ENCODE measurements around the gene SMAD3.
"Not testable (repeated sequence)": the region's sequence is repeated elsewhere in the genome, so short reads cannot be mapped to it uniquely, and the experiment has no call there.

Gene SMAD3

DNA sequence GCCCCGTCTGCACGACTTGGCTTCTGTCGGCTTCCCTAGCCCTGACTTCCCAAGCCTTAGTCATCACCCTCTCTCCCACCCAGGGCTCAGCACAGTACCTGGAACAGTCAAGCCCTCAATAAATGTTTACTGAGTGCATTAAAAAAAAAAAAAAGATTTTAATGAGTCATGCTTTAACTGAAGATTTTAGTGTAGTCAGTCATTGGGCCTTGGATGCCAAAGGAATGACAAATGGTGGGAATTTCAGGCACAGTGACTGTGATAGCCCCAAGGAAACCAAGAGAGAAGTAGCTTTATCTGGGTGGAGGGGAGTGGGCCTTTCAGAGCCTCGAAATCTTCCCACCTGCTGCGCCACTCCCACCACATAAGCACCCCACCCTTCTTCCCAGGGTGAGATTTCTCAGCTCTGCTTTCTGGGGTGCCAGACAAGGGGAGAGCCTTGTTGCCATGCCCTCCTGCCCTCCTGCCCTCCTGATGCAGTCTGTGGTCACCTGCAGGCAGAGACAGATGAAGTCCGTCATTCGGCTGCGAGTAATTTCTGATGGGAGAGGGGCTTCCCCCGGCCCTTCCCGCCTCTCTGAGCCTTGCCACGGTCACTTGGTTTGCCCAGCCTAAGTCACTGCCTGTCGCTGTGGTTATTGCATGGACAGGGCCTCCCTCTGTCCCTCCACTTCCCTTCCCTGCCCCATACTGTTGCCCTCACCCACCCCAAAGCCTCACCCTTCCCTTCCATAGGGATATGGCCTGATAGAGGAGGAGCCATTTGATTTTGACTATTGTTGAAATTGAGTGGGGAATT, 41.8 kb downstream of the SMAD3 start:
- in situ Hi-C loops (cut with MboI; ENCODE audit: low sequenced_read_pairs) = no loop called here

DNA sequence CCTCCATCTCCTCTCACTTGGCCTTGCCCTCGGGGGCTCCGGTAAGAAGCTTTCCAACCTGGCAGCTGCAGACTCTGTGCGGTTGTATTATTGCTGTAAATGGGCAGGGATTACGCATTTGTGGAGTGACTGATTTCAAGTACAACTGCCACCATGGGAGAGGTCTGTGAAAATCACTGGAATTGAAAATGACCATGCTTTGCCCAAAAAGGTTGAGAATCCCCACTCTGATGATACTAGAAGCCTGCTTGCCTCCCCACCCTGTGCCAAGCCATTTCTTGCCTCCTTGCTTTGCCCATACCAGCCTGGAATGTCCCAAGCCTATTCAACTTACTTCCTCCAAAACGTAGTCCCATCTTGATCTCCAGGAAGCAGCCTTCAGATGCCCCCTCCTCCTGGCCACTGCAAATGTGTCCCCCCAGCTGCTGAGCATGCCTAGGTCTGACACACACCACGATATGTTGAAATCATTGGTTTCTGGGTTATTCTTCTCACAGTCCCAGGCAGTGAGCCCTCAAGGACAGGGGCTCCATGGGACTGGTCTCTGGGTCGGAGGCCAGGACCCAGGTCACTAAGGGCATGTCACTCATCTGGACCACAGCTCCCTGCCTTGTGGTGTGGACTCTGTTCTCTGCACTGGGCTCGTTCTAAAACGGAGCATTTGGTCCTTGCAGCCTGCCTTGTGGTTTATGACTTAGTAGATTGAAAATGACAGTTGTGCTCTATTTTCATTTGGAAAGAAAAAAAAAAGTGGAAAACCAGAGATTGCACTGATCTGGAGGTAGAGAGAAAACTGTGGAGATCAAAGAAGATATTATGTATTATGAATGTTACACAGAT, 42.9 kb downstream of the SMAD3 start:
- in situ Hi-C loops (cut with MboI; ENCODE audit: low sequenced_read_pairs) = no loop called here

DNA sequence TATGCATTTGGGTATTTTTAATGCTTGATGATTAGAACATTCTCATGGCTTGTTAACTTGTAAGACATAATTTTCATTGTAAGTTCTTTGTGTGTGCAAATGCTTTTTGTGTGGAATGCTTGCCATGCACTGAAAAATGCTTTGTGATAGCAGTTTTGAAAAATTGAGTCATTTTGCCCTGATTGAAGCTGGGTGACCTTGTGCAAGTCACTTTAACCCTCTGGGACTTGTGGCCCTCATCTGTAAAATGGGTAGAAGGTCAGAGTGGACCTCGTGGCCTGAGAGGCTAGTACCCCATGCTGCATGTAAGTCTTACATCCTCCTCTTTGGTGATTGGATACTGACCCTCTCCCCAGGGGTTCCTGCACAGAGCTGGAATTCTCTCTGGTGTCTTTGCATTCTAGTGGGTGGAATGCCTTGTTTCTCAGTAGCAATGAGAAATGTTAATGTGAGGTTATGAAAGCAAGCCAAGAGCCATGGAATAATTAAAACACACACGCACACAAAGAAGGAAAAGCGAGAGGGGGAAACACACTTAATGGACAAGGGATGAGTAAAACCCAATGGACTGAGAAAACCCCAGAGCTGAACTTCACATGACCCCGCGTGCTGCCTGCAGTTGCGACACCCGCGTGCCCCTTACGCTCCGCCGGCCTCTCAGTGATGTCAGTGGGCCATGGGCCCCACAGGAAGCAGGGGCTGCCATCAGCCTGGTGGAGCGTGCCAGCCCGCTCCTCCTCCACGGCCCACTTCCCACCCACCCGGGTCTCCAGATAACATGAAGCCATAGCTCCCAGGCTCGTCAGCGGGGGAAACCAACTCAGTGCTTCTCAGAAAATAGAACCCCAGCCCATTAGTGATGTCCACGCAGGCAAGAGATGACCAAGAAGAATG, 44.0 kb downstream of the SMAD3 start:
- in situ Hi-C loops (cut with MboI; ENCODE audit: low sequenced_read_pairs) = no loop called here

DNA sequence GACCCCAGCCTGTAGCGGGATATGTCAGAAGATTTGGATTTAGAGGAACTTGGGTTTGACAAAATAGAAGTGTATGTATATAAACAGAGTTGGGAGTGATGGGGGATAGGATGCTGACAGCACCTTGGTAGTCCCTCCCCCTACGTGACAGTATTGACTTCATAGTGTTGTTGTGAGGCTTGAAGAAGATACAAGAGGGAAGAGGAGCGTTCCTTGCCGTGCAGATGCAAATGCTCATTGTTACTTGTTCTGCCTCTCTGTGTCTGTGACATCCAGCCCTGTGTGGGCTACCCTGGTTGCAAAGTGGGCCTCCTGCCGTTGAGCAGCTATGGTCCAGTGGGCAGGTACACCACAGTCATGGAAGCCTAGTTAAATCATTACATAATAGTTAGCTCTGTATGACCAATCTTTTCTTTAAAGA, 45.0 kb downstream of the SMAD3 start:
- in situ Hi-C loops (cut with MboI; ENCODE audit: low sequenced_read_pairs) = no loop called here

DNA sequence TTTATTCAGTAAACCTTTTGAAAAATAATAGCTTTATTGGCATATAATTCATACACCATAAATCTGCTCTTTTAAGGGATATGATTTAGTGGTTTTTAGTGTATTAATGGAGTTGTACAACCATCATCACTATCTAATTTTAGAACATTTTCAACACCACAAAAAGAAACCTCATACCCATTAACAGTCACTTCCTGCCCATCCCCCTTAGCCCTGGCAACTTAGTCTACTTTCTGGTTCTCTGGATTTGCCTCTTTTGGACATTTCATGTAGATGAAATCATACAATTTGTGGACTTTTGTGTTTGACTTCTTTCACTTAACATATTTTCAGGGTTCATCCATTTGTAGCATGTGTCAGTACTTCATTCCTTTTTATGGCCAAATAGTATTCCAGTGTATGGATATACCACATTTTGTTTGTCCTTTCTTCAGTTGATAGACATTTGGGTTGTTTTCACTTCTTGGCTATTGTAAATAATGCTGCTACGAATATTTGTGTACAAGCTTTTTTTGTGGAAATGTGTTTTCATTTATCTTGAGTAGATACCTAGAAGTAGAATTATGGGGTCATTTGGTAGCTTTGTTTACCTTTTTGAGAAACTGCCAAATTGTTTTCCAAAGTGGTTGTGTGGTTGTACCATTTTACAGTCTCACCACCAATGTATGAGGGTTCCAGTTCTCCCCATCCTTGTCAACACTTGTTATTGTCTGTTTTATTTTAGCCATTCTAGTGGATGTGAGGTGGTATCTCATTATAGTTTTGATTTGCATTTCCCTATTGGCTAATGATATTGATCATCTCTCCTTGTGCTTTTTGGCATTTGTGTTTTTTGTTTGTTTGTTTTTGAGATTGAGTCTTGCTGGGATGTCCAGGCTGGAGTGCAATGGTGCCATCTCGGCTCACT, 45.8 kb downstream of the SMAD3 start:
- in situ Hi-C loops (cut with MboI; ENCODE audit: low sequenced_read_pairs) = no loop called here

DNA sequence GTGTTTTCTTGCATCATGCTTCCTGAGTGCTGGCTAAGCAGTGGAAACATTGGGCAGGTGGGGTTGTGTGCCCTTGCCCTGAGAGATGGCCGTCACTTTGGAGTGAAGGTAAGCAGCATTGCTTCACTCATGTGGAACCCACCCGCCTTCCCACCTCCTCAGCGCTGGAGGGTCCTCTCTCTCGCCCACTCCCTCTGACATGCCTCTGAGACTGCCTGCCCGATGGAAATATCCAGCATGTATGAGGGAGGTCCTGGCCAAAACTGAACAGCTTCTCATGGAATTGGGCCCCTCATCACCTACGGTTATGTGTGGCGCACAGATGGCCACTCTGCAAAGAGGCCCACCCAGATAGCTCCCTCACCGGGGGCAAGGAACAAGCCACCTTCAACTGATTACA, 48.6 kb downstream of the SMAD3 start:
- in situ Hi-C loops (cut with MboI; ENCODE audit: low sequenced_read_pairs) = no loop called here

DNA sequence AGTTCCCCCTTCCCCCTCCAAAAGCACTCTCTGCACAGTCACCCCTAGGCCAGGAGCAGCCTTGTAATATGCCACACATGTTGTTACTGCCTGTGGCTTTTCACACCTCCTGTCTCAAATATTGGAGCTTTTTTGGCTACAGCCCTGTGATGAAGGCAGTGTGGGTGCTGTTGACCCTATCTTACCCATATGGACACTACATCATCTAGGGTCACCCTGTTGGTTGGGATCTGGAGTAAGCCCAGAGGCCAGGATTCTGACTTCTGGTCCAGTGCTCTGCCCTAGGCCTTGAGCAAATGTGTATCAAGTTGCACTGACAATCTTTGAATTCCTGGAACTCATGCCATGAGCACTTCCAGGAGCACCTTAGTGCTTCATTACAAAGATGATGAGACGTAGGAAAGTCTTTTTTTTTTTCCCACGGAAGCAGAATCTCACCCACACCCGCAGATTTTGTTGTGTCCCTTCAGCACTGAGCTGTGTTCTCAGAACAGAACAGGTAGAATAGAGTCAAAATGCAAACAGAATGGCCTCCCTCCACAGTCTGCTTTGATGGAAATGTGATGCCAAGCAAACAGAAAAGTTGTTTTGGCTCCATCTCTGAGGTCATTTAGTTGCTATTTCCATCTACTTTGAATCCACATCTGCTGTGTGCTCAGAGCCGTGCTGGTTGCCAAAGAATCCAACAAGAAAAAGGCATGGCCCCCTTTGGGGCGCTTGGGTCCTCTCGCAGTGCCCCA, 49.6 kb downstream of the SMAD3 start:
- in situ Hi-C loops (cut with MboI; ENCODE audit: low sequenced_read_pairs) = no loop called here

DNA sequence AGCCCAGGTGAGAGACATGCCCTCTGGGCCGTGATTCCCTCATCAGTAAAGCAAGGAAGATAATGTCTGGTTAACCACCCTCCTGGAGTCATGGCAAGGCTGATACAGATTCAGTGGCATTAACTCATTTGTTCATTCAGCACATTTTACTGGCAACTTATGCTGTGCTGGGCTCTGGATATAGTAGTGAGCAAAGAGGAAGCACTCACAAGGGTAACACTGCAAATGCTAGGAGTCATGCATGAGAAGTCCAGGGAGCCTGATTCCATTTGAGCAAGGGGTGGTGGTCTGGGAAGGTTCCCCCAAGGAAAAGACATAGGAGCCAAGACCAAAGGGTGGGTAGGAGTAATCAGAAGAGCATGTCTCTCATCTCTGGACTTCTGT, 50.2 kb downstream of the SMAD3 start:
- in situ Hi-C loops (cut with MboI; ENCODE audit: low sequenced_read_pairs) = no loop called here

DNA sequence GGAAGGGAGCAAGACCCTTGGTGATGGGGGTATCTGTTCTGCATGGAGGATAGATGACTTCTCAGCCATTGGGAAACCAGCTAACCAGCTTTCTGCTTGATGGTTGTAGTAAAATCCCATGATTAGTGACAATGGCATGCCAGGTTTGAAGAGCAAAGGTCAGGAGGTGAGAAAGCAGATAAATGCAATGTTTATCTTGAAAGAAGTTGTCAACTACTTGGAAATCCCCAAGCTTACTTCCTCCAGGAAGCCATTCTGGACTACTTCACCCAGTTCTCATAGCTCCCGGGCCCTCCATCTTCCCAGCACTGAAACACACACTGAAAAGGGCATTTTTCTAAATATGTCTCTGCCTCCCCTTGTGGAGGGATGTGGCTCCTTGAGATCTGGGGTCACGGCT, 51.3 kb downstream of the SMAD3 start:
- in situ Hi-C loops (cut with MboI; ENCODE audit: low sequenced_read_pairs) = no loop called here

DNA sequence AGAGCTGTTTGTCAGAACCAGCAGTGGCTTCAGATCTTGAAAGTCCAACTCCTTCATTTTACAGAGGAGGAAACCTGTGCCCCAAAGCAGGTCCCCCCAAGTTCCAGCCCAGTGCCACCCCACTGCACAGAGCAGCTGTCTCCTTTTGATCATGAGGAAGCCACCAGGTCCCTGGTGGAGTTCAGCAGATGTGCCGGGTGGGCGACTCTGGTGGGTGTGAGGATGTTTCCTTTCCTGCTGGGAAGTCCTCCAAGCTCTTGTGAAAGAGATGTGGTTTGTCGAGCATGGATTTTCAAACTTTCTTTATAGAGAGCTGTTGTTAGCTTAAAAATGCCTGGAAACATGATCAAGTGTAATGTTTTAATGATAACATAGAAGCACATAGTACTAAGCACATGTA, 52.0 kb downstream of the SMAD3 start:
- in situ Hi-C loops (cut with MboI; ENCODE audit: low sequenced_read_pairs) = no loop called here

DNA sequence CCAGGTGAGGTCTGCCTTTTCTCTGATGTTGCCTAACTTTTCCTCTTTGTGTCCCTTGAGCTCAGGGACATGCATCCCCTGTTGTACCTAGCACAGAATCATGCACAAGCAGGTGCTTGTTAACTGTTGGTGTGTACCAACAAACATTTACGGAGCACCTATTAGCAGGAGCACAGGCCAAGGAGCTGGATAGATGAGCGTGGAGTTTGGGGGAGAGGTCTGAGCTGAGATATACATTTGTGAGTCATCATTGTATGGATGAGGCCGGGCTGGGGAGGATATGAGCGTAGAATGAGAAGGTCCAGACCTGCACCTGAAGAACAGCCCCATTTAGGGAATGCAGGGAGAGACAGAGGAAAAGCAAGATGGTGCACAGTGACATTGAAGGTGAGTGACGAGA, 53.4 kb downstream of the SMAD3 start:
- in situ Hi-C loops (cut with MboI; ENCODE audit: low sequenced_read_pairs) = no loop called here

DNA sequence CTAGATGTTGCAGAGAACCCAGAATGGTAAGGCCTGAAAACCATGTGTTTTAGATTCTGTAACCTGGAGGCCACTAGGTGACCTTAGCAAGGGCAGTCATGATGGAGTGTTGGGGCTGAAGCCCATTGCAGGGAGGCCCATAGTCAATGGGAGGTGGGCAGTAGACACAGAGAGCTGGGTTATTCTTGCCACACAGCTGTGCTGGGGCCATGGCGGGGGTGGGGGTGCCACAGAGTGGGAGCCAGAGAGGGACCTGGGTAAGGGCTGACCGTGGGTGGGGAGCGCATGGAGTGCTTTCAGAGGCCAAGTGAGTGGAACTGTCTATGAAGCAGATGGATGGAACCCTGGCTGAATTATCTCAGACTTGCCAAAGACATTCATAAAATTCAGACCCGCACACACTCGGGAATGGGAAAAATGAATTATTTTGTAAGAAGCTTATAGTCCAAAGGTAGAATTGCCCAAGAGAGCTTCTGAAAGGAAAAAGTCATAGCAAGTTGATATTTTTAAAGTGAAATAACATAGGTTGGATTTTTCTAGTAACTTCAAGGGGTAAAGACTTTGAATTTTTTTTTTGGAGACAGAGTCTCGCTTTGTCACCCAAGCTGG, 53.9 kb downstream of the SMAD3 start:
- in situ Hi-C loops (cut with MboI; ENCODE audit: low sequenced_read_pairs) = no loop called here

DNA sequence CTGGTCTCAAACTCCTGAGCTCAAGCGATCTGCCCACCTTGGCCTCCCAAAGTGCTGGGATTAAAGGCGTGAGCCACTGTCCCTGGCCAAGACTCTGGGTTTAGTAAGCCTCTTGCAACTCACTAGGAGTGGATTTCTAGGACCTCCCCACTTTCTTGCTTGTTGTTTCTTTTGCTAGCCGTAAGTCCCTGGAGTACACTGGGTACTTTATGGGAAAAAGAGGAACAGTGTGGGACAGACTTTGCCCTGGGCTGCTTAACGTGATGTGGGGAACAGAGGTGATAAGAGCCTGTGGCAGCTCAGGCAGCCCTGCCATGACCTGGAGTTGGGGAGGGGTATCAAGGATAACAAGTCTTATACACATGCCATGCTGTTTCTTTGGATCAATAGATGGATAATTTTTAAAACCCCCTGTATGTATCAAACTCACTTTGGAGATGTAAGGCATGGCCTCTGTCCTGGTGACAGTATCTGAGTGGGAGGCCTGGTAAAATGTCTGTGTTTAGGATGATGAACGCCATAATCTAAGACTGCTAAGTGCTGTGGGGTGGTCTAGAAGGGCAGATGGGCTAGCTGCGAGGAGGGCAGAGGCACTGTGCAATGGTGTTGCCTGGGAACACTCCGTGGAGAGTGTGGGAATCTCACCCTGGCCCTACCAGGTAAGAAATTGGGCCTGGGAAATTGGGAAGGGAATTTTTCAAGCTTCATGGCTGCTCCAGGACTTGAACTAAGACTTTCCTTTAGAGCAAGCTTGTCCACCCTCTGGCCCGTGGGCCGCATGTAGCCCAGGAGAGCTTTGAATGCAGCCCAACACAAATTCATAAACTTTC, 54.8 kb downstream of the SMAD3 start:
- in situ Hi-C loops (cut with MboI; ENCODE audit: low sequenced_read_pairs) = no loop called here

DNA sequence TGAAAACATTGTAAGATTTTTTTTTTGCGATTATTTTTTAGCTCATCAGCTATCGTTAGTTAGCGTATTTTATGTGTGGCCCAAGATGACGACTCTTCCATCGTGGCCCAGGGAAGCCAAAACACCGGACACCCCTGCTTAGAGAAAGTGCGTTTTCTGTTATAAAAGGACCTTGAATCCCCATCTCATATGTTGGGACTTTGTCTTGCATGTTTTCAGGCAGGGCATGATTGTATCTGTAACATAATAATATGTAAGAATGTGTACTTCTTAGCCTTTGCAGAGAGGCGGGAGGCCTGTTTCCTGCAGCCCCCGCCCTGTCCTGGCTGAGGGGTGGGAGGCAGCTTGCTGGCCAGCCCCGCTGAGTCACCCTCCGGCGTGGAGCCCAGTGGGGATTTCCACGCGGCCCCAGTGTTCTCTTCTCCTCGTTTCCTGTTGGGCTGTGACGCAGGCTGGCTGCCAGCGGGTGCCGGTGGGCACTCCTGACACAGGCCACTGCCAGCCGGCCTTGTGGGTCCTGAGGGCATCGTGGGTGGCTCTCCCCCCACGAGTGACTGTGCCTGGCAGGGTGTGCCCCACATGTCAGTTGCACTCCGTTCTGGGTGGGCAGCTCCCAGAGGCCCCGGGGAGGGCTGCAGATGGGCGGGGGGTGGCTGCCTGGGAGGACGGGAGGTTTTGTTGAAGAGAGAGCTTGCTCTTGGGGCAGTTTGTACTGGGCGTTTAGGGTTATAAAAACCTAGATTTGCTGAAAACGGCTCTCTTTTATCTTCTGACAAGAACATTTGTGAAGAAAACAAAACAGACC, 55.6 kb downstream of the SMAD3 start:
- in situ Hi-C loops (cut with MboI; ENCODE audit: low sequenced_read_pairs) = no loop called here

DNA sequence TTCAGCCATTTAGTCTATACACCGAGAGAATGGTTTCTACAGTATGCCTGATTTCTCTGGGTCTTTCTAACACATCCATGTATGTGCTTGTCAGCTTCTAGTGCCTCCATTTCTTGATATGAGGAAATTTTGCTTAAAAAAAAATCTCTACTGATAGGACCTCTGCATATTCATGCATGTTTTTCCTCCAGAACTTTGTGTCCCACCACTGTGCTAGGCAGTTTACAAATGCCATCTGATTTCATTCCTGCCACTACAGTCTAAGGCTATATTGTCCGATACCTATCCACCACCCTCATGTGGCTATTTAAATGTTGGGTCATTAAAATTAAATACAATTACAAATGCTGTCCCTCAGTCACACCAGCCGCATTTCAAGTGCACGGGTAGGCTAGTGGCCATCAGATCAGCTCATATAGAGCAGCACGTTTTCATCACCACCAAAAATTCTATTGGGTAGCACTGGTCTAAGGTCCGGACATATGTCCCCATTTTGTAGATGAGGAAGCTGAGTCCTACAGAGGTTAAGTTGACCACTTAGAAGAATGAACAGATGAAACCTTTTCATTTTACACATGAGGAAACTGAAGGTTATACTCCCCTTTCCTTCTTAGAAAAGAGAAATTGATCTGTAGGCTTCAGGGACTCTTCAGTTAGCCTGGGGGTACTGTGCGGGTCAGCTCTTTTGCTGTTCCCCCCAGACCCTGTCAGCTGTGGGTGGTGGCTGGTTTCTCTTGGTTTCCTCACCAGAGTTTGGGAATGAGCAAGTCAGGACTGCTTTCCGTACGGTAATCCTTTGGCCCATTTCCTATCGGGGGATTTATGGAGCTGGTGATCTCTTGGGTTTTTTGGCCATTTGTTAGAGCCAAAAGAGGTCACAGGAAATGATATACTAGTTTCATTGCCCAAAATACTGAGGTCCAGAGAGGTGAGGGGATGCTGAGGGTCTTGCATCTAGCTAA, 56.5 kb downstream of the SMAD3 start:
- in situ Hi-C loops (cut with MboI; ENCODE audit: low sequenced_read_pairs) = no loop called here

DNA sequence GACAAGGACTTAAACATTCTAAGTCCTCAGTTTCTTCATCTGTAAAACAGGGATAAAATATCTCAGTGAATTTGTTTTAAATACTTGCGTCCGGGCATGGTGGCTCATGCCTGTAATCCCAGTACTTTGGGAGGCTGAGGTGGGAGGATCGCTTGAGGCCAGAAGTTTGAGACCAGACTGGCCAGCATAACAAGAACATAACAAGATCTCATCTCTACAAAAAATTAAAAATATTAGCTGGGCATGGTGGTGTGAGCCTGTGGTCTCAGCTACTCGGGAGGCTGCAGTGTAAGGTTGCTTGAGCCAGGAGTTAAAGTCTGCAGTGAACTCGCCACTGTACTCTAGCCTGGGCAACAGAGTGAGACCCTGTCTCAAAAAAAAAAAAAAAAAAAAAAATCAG, 57.4 kb downstream of the SMAD3 start:
- in situ Hi-C loops (cut with MboI; ENCODE audit: low sequenced_read_pairs) = not testable (repeated sequence)

Measured in hTERT RPE-1 (cell line).